Right forelimb (tissue), 1 donor: ENCODE results near the gene OLFML2B.

Experiments used
- DNase-seq: peaks from one replicate; pipeline ENCODE4 v3.0.0-alpha.2; 2018

OLFML2B gene

GRCh38 chr1:162003830-162004215, 19.8 kb downstream of the OLFML2B start:
- DNase-seq, result no peak

- DNase-seq, result peak; percentile 82
These were observed 20.4 kb downstream of the OLFML2B start for GRCh38 chr1:162003061-162003829.

GRCh38 chr1:162000053-162000420, 23.6 kb downstream of the OLFML2B start:
- no peak for DNase-seq

- no peak for DNase-seq
These were observed 24.2 kb downstream of the OLFML2B start for GRCh38 chr1:161999301-162000052.

- no peak for DNase-seq
These were observed 24.9 kb downstream of the OLFML2B start for GRCh38 chr1:161998811-161999210.

GRCh38 chr1:161997152-161997551, 26.5 kb downstream of the OLFML2B start:
- DNase-seq, result no peak

- DNase-seq, result peak; percentile 70
These were observed 29.4 kb downstream of the OLFML2B start for GRCh38 chr1:161994175-161994668.

- no peak for DNase-seq
These were observed 30.1 kb downstream of the OLFML2B start for GRCh38 chr1:161993576-161993975.

- DNase-seq, result no peak
These were observed 33.9 kb downstream of the OLFML2B start for GRCh38 chr1:161989786-161990185.

GRCh38 chr1:161989108-161989507, 34.6 kb downstream of the OLFML2B start:
- no peak for DNase-seq

GRCh38 chr1:161988413-161988812, 35.3 kb downstream of the OLFML2B start:
- DNase-seq, result no peak

GRCh38 chr1:161987872-161988271, 35.8 kb downstream of the OLFML2B start:
- DNase-seq, result no peak

GRCh38 chr1:161987303-161987702, 36.4 kb downstream of the OLFML2B start:
- no peak for DNase-seq

GRCh38 chr1:161986328-161986727, 37.3 kb downstream of the OLFML2B start:
- DNase-seq, result peak; percentile 82

- no peak for DNase-seq
These were observed 38.3 kb downstream of the OLFML2B start for GRCh38 chr1:161985301-161985822.

- DNase-seq, result no peak
These were observed 39.9 kb downstream of the OLFML2B start for GRCh38 chr1:161983725-161984124.

GRCh38 chr1:161982917-161983316, 40.8 kb downstream of the OLFML2B start:
- no peak for DNase-seq

GRCh38 chr1:161982507-161982895, 41.2 kb downstream of the OLFML2B start:
- DNase-seq, result no peak

GRCh38 chr1:161981735-161982506, 41.7 kb downstream of the OLFML2B start:
- no peak for DNase-seq

GRCh38 chr1:161981126-161981525, 42.5 kb downstream of the OLFML2B start:
- no peak for DNase-seq

- no peak for DNase-seq
These were observed 45.5 kb downstream of the OLFML2B start for GRCh38 chr1:161978011-161978790.
